ENCODE data around the gene C2CD2.

Gene C2CD2

GRCh38 chr21:41836166-41837015 lies 117.4 kb downstream of the C2CD2 start:
- no peak for DNase-seq

GRCh38 chr21:41835711-41836154 lies 118.1 kb downstream of the C2CD2 start:
- no peak for DNase-seq

Measured in OCI-M1 (cell line).